ENCODE results near the gene ATP5PF. TPM values are rescaled to one million over a fixed set of nuclear protein-coding genes. Genes with fewer than 3 reads are reported as not detected.

The ATP5PF gene
- total RNA-seq, 1 donor from 2014 or later = 74.9 TPM

- Histone ChIP-seq H3K4me1 (peaks cover 41% of the 10 kb centered on the region), H3K36me3 (no peaks in the 10 kb centered on the region), H3K27ac (no peak overlapping the region), H3K4me3 (no peak overlapping the region), H3K27me3 (no peaks in the 10 kb centered on the region), H3K9me3 (no peaks in the 10 kb centered on the region)
- intact Hi-C loops (cut with DNase I) = no loop called here
- TF ChIP-seq POLR2A (IDR thresholded peaks at IDR 0.05) (no peak), POLR2AphosphoS5 (IDR thresholded peaks at IDR 0.05; ENCODE audit: insufficient read depth in 1 of 2, low read depth in 1 of 2) (no peak), CTCF (IDR thresholded peaks at IDR 0.05) (no peak)
- no peak for DNase-seq (ENCODE audit: extremely low spot score in 2 of 2)
These were observed 2.7 kb upstream of the ATP5PF start for GRCh38 chr21:25737421-25737820.

GRCh38 chr21:25735646-25736597 is 1.2 kb upstream of the ATP5PF start:
- no peaks in the 10 kb centered on the region for H3K36me3 ChIP-seq
- no peaks in the 10 kb centered on the region for H3K27me3 ChIP-seq
- intact Hi-C loops (cut with DNase I) = no loop called here
- peak overlapping the region; percentile 99 for H3K27ac ChIP-seq
- H3K4me1 ChIP-seq = peaks cover 50% of the 10 kb centered on the region
- peak overlapping the region; percentile 80 to 83 for H3K4me3 ChIP-seq
- DNase-seq (ENCODE audit: extremely low spot score in 2 of 2) = peak in 1 of 2 donors; percentile 89
- TF ChIP-seq POLR2AphosphoS5 (IDR thresholded peaks at IDR 0.05; ENCODE audit: insufficient read depth in 1 of 2, low read depth in 1 of 2) = no peak
- no peak for TF ChIP-seq POLR2A (IDR thresholded peaks at IDR 0.05)
- TF ChIP-seq CTCF (IDR thresholded peaks at IDR 0.05) = no peak
- no peaks in the 10 kb centered on the region for H3K9me3 ChIP-seq

GRCh38 chr21:25734654-25734903 is 125 bp downstream of the ATP5PF start:
- peaks cover 0 to 4% of the 10 kb centered on the region in 2 donors for H3K36me3 ChIP-seq
- peaks cover 50% of the 10 kb centered on the region for H3K4me1 ChIP-seq
- H3K9me3 ChIP-seq = no peaks in the 10 kb centered on the region
- DNase-seq (ENCODE audit: extremely low spot score in 2 of 2) = no peak
- H3K27me3 ChIP-seq = no peaks in the 10 kb centered on the region
- peak overlapping the region; percentile 99 for H3K27ac ChIP-seq
- TF ChIP-seq POLR2A (IDR thresholded peaks at IDR 0.05) = peak in 1 of 2 donors; percentile 75
- TF ChIP-seq POLR2AphosphoS5 (IDR thresholded peaks at IDR 0.05; ENCODE audit: insufficient read depth in 1 of 2, low read depth in 1 of 2) = no peak
- no peak for TF ChIP-seq CTCF (IDR thresholded peaks at IDR 0.05)
- peak overlapping the region; percentile 80 to 83 for H3K4me3 ChIP-seq
- intact Hi-C loops (cut with DNase I) = no loop called here

GRCh38 chr21:25733859-25734653 is 648 bp downstream of the ATP5PF start:
- intact Hi-C loops (cut with DNase I) = no loop called here

More at GRCh38 chr21:25733859-25734653, 648 bp downstream of the ATP5PF start:
- no peak for TF ChIP-seq POLR2AphosphoS5 (IDR thresholded peaks at IDR 0.05; ENCODE audit: insufficient read depth in 1 of 2, low read depth in 1 of 2)
- TF ChIP-seq POLR2A (IDR thresholded peaks at IDR 0.05) = no peak
- no peak for TF ChIP-seq CTCF (IDR thresholded peaks at IDR 0.05)
- peak overlapping the region; percentile 80 to 83 for H3K4me3 ChIP-seq
- peaks cover 0 to 9% of the 10 kb centered on the region in 2 donors for H3K36me3 ChIP-seq
- no peaks in the 10 kb centered on the region for H3K9me3 ChIP-seq
- no peaks in the 10 kb centered on the region for H3K27me3 ChIP-seq
- peaks cover 50% of the 10 kb centered on the region for H3K4me1 ChIP-seq
- peak overlapping the region; percentile 99 for H3K27ac ChIP-seq
- no peak for DNase-seq (ENCODE audit: extremely low spot score in 2 of 2)

All from vagina (tissue), 2 donors.